Hepatocyte (in vitro differentiated cells): ENCODE data around the gene EPHB1. TPM values are rescaled to one million over a fixed set of nuclear protein-coding genes. Genes with fewer than 3 reads are reported as not detected.

Experiments used
- DNase-seq: peaks from one replicate; pipeline ENCODE4 v3.0.0-alpha.2; 2016; ENCODE audit warnings: low spot score
- H2AFZ ChIP-seq: fragments of 200-600 bp; sonication (generic); 2 replicates; pipeline ENCODE4 v1.6.0; 2016; ENCODE audit warnings: antibody characterized with exemption, mild to moderate bottlenecking
- H3K27ac ChIP-seq: fragments of 200-600 bp; sonication (generic); 2 replicates; pipeline ENCODE4 v1.5.1; 2016; ENCODE audit warnings: mild to moderate bottlenecking
- H3K27me3 ChIP-seq: fragments of 200-600 bp; sonication (generic); 2 replicates; pipeline ENCODE4 v1.6.1; 2016
- H3K36me3 ChIP-seq: fragments of 200-600 bp; sonication (generic); replicated peaks from 2 replicates; pipeline ENCODE4 v1.5.1; 2016; ENCODE audit warnings: low read depth; ENCODE audit not compliant: insufficient read depth
- H3K4me1 ChIP-seq: fragments of 200-600 bp; sonication (generic); 2 replicates; pipeline ENCODE4 v1.5.1; 2016; ENCODE audit warnings: mild to moderate bottlenecking, moderate library complexity; ENCODE audit not compliant: insufficient read depth
- H3K4me2 ChIP-seq: fragments of 200-600 bp; sonication (generic); 2 replicates; pipeline ENCODE4 v1.6.0; 2016
- H3K4me3 ChIP-seq: fragments of 200-600 bp; sonication (generic); 2 replicates; pipeline ENCODE4 v1.5.1; 2016; ENCODE audit warnings: mild to moderate bottlenecking
- H3K79me2 ChIP-seq: fragments of 200-600 bp; sonication (generic); 2 replicates; pipeline ENCODE4 v1.6.0; 2017; ENCODE audit warnings: mild to moderate bottlenecking
- H3K9me2 ChIP-seq: fragments of 200-600 bp; sonication (generic); replicated peaks from 2 replicates; pipeline ENCODE4 v1.6.0; 2017; ENCODE audit warnings: mild to moderate bottlenecking; ENCODE audit not compliant: insufficient read depth
- H3K9me3 ChIP-seq: fragments of 200-600 bp; sonication (generic); 2 replicates; pipeline ENCODE4 v1.5.1; 2016; ENCODE audit warnings: low read depth, mild to moderate bottlenecking
- H4K20me1 ChIP-seq: fragments of 200-600 bp; sonication (generic); 2 replicates; pipeline ENCODE4 v1.6.0; 2016; ENCODE audit warnings: mild to moderate bottlenecking; ENCODE audit not compliant: insufficient read depth, poor library complexity, severe bottlenecking
- EZH2 ChIP-seq: fragments of 200-600 bp; sonication (generic); IDR thresholded peaks from 2 replicates; pipeline ENCODE4 v1.6.1; 2016; ENCODE audit warnings: antibody characterized with exemption, mild to moderate bottlenecking, borderline replicate concordance
- EZH2phosphoT487 ChIP-seq: fragments of 200-600 bp; sonication (generic); IDR thresholded peaks from one replicate; pipeline ENCODE4 v1.6.1; 2018; ENCODE audit warnings: antibody characterized with exemption, mild to moderate bottlenecking, low read depth, moderate library complexity; ENCODE audit not compliant: unreplicated experiment, severe bottlenecking
- WGBS: methylation state at CpG from one replicate; pipeline ENCODE4 v1.1.6; 2016; ENCODE audit warnings: low lambda C conversion rate; ENCODE audit errors: missing lambda C conversion rate; 5-methylcytosine and 5-hydroxymethylcytosine counted together
- polyA plus RNA-seq: library from polyadenylated mRNA; unstranded; fragments of >200 nt; fragmentation: Nextera tagmentation; extraction: Ambion mirVana; gene quantifications from 2 replicates; pipeline ENCODE4 v1.2.1, GENCODE V29; 2016
- total RNA-seq: library from RNA; depleted of rRNA; stranded (reverse); fragments of >200 nt; gene quantifications from 2 replicates; pipeline ENCODE4 v1.2.3, GENCODE V29; 2014
- TF ChIP-seq, protein P1 (sequence below): fragments of 200-600 bp; sonication (generic); IDR thresholded peaks from 2 replicates; pipeline ENCODE4 v1.5.1; 2016; ENCODE audit warnings: antibody characterized with exemption, mild to moderate bottlenecking; ENCODE audit not compliant: poor library complexity

The EPHB1 gene
- total and polyA plus RNA-seq, 2 experiments from 2014 or later: 3.3 to 5.6 TPM

DNA sequence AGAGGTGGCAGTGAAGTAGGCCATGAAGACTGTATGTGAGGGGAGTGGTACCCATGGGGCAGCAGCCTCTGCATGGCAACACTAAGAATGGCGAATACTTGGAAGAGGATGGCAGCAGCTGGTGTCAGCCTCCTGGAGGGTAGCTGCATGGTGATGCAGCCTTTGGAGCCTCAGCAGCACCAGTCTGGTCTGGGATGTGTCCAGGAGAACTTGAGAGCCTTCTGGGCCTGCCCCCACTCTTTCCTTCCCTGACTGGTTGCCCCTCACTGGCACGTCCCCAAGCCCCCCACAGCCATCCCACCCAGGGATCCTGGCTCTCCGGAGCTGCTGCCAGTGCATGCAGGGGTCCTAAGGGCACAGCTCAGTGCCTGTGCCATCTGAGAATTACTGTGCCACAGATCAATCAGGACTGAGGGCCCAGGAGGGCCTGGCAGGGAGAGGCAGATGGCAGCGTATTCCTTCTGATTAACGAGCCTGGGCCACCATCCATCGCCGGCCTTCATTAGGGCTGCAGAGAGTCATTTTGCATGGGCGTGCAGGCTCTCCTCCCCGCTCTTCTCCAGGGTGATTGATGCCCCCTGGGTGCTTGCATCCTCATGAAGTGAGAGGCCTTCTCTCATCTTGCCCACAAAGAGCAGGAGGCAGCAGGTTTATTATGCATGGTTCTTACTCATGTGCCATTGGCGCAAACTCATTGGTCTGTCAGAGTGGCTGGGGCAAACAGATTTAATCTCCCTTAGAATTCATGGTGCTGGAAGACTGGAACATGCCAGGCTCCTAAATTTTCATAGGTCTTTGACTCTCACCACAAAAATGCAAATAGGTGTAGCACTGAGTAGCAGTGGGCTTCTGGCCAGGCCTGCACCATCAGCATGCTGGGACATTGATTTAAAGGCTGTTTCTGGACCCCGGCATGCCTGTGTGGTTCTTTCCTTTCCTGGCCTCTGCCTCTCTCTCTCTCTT lies 116.8 kb downstream of the EPHB1 start:
- WGBS: 89% methylated on average over 11 of the region's 11 CpGs
- Histone ChIP-seq H3K36me3 (no peaks in the 10 kb centered on the region), H3K9me2 (no peaks in the 10 kb centered on the region), H2AFZ (no peak overlapping the region), H3K9me3 (no peaks in the 10 kb centered on the region), H3K4me3 (no peak overlapping the region), H3K4me2 (no peak overlapping the region), H3K27ac (no peak overlapping the region), H3K4me1 (no peaks in the 10 kb centered on the region), H4K20me1 (no peaks in the 10 kb centered on the region), H3K79me2 (no peaks in the 10 kb centered on the region), H3K27me3 (no peaks in the 10 kb centered on the region)
- no peak for TF ChIP-seq EZH2
- TF ChIP-seq EZH2phosphoT487: no peak
- TF ChIP-seq, protein P1, sequence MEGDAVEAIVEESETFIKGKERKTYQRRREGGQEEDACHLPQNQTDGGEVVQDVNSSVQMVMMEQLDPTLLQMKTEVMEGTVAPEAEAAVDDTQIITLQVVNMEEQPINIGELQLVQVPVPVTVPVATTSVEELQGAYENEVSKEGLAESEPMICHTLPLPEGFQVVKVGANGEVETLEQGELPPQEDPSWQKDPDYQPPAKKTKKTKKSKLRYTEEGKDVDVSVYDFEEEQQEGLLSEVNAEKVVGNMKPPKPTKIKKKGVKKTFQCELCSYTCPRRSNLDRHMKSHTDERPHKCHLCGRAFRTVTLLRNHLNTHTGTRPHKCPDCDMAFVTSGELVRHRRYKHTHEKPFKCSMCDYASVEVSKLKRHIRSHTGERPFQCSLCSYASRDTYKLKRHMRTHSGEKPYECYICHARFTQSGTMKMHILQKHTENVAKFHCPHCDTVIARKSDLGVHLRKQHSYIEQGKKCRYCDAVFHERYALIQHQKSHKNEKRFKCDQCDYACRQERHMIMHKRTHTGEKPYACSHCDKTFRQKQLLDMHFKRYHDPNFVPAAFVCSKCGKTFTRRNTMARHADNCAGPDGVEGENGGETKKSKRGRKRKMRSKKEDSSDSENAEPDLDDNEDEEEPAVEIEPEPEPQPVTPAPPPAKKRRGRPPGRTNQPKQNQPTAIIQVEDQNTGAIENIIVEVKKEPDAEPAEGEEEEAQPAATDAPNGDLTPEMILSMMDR: no peak
- DNase-seq: no peak

DNA sequence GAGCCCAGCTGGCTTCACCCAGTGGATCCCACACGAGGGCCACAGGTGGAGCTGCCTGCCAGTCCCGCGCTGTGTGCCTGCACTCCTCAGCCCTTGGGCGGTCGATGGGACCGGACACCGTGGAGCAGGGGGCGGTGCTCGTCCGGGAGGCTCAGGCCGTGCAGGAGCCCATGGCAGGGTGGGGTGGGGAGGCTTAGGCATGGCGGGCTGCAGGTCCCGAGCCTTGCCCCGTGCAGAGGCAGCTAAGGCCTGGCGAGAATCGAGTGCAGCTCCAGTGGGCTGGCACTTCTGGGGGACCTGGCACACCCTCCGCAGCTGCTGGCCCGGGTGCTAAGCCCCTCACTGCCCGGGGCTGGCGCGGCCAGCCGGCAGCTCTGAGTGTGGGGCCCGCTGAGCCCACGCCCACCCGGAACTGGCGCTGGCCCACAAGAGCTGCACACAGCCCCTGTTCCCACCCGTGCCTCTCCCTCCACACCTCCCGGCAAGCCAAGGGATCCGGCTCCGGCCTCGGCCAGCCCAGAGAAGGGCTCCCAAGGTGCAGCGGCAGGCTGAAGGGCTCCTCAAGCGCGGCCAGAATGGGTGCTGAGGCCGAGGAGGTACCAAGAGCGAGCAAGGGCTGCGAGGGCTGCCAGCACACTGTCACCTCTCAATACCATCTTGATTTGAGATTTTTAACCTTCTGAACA lies 121.4 kb downstream of the EPHB1 start:
- H3K4me3 ChIP-seq: no peak overlapping the region
- no peaks in the 10 kb centered on the region for H3K36me3 ChIP-seq
- WGBS: 97% methylated on average over 37 of the region's 37 CpGs
- H3K4me2 ChIP-seq: no peak overlapping the region
- H3K4me1 ChIP-seq: no peaks in the 10 kb centered on the region
- H3K27ac ChIP-seq: no peak overlapping the region
- DNase-seq: no peak
- no peaks in the 10 kb centered on the region for H4K20me1 ChIP-seq
- H3K27me3 ChIP-seq: no peaks in the 10 kb centered on the region
- H3K9me2 ChIP-seq: no peaks in the 10 kb centered on the region
- H2AFZ ChIP-seq: no peak overlapping the region
- H3K79me2 ChIP-seq: no peaks in the 10 kb centered on the region
- TF ChIP-seq EZH2: no peak
- TF ChIP-seq, protein P1: no peak
- TF ChIP-seq EZH2phosphoT487: no peak
- no peaks in the 10 kb centered on the region for H3K9me3 ChIP-seq

GRCh38 chr3:134917631-134918030 lies 122.6 kb downstream of the EPHB1 start:
- H3K4me3 ChIP-seq: no peak overlapping the region
- H3K4me1 ChIP-seq: no peaks in the 10 kb centered on the region
- no peak overlapping the region for H3K27ac ChIP-seq
- no peak for DNase-seq
- H3K9me3 ChIP-seq: no peaks in the 10 kb centered on the region
- no peak overlapping the region for H2AFZ ChIP-seq
- no peaks in the 10 kb centered on the region for H4K20me1 ChIP-seq
- no peaks in the 10 kb centered on the region for H3K79me2 ChIP-seq
- H3K4me2 ChIP-seq: no peak overlapping the region
- H3K36me3 ChIP-seq: no peaks in the 10 kb centered on the region
- H3K27me3 ChIP-seq: no peaks in the 10 kb centered on the region
- H3K9me2 ChIP-seq: no peaks in the 10 kb centered on the region
- TF ChIP-seq, protein P1: no peak
- TF ChIP-seq EZH2 (no peak), EZH2phosphoT487 (no peak)
